Esophagus squamous epithelium (tissue), 5 donors: ENCODE measurements around the gene SYCE3. TPM values are rescaled to one million over a fixed set of nuclear protein-coding genes. Genes with fewer than 3 reads are reported as not detected.

Source experiments
- DNase-seq: peaks from one replicate; lab custom pipeline; 2025; lab: John Stamatoyannopoulos, UW
- H3K27ac ChIP-seq, 4 donors: fragments of 200-600 bp; sonication (generic); one replicate each; pipeline ENCODE4 v1.5.1; 2016 to 2019; ENCODE audit warnings: mild to moderate bottlenecking in 1 of 4
- H3K27me3 ChIP-seq, 4 donors: fragments of 200-600 bp; sonication (generic); 1 replicate in 3 of 4; 2 replicates in 1 of 4; pipeline versions ENCODE4 v1.5.1 to v1.6.0; 2017 to 2021; ENCODE audit warnings: antibody characterized with exemption in 1 of 4
- H3K36me3 ChIP-seq, 3 donors: fragments of 200-600 bp; sonication (generic); one replicate each; pipeline ENCODE4 v1.5.1; 2016 to 2019
- H3K4me1 ChIP-seq, 3 donors: fragments of 200-600 bp; sonication (generic); one replicate each; pipeline ENCODE4 v1.5.1; 2017 to 2019
- H3K4me3 ChIP-seq, 4 donors: fragments of 200-600 bp; sonication (generic); 1 replicate in 3 of 4; 2 replicates in 1 of 4; pipeline ENCODE4 v1.5.1; 2016 to 2019; ENCODE audit warnings: mild to moderate bottlenecking in 2 of 4, moderate library complexity in 1 of 4
- H3K9me3 ChIP-seq, 3 donors: fragments of 200-600 bp; sonication (generic); one replicate each; pipeline ENCODE4 v1.5.1; 2016 to 2019
- POLR2A ChIP-seq, 4 donors: fragments of 450-650 bp; IDR thresholded peaks; one replicate each; pipeline ENCODE4 v1.6.1; 2017; ENCODE audit warnings: antibody characterized with exemption in 4 of 4, mild to moderate bottlenecking in 4 of 4, moderate library complexity in 3 of 4
- WGBS, 2 donors: methylation state at CpG; one replicate each; pipeline ENCODE4 v1.1.5; 2018; 5-methylcytosine and 5-hydroxymethylcytosine counted together
- intact Hi-C: fragments of 100-400 bp; cut with DNase I; formaldehyde crosslinking; loops from one replicate; pipeline ENCODE4 v1.15.0; 2022
- total RNA-seq, 4 donors: library from RNA; depleted of rRNA; stranded (reverse); fragments of >200 nt; gene quantifications; one replicate each; pipeline ENCODE4 v1.1.0, GENCODE V29; 2016
- TF ChIP-seq, protein P1 (sequence below), 6 experiments: fragments of 450-650 bp in 4 of 6; fragments of 200-600 bp in 2 of 6; sonication (generic) in 2 of 6; IDR thresholded peaks; one replicate each; pipeline ENCODE4 v1.5.1; 2016 to 2019; ENCODE audit warnings: antibody characterized with exemption in 6 of 6, mild to moderate bottlenecking in 4 of 6, moderate library complexity in 4 of 6
- donor health status: DM: yes; HTN: yes; CAD: no.

SYCE3 gene
- total RNA-seq, 4 donors from 2014 or later, result 1.8 TPM; not detected in 3

- WGBS, 2 donors, result 0% methylated on average over 1 of the region's 23 CpGs; no CpG with 5 or more reads in 1 of the 2 donors
- no peak overlapping the region for H3K27ac ChIP-seq
- H3K9me3 ChIP-seq, result no peaks in the 10 kb centered on the region
- intact Hi-C loops, result no loop called here
- no peak for DNase-seq
- peak overlapping the region in 1 of 4 donors; percentile 53 for H3K4me3 ChIP-seq
- no peaks in the 10 kb centered on the region for H3K27me3 ChIP-seq
- TF ChIP-seq, protein P1, sequence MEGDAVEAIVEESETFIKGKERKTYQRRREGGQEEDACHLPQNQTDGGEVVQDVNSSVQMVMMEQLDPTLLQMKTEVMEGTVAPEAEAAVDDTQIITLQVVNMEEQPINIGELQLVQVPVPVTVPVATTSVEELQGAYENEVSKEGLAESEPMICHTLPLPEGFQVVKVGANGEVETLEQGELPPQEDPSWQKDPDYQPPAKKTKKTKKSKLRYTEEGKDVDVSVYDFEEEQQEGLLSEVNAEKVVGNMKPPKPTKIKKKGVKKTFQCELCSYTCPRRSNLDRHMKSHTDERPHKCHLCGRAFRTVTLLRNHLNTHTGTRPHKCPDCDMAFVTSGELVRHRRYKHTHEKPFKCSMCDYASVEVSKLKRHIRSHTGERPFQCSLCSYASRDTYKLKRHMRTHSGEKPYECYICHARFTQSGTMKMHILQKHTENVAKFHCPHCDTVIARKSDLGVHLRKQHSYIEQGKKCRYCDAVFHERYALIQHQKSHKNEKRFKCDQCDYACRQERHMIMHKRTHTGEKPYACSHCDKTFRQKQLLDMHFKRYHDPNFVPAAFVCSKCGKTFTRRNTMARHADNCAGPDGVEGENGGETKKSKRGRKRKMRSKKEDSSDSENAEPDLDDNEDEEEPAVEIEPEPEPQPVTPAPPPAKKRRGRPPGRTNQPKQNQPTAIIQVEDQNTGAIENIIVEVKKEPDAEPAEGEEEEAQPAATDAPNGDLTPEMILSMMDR (IDR thresholded peaks at IDR 0.05), result no peak
- TF ChIP-seq POLR2A (IDR thresholded peaks at IDR 0.05), result no peak
- H3K36me3 ChIP-seq, result peaks cover 0 to 62% (median 6%) of the 10 kb centered on the region in 3 donors
- H3K4me1 ChIP-seq, result peaks cover 13 to 30% (median 17%) of the 10 kb centered on the region in 3 donors
Measured at GRCh38 chr22:50577697-50577986, 14.9 kb upstream of the SYCE3 start.

GRCh38 chr22:50576806-50577696 is 14.3 kb upstream of the SYCE3 start:
- no peaks in the 10 kb centered on the region for H3K9me3 ChIP-seq
- no peak overlapping the region for H3K4me3 ChIP-seq
- H3K27me3 ChIP-seq, result no peaks in the 10 kb centered on the region
- no peak overlapping the region for H3K27ac ChIP-seq
- peaks cover 0 to 67% (median 6%) of the 10 kb centered on the region in 3 donors for H3K36me3 ChIP-seq
- intact Hi-C loops, result no loop called here
- H3K4me1 ChIP-seq, result peaks cover 13 to 29% (median 17%) of the 10 kb centered on the region in 3 donors
- WGBS, 2 donors, result 78 to 81% methylated on average over 11 to 17 of the region's 18 CpGs
- DNase-seq, result no peak
- no peak for TF ChIP-seq POLR2A (IDR thresholded peaks at IDR 0.05)
- TF ChIP-seq, protein P1 (IDR thresholded peaks at IDR 0.05), result no peak

- TF ChIP-seq, protein P1 (IDR thresholded peaks at IDR 0.05), result peak in 3 of 6 experiments; percentile 5 to 21 (median 9)
- no peak for TF ChIP-seq POLR2A (IDR thresholded peaks at IDR 0.05)
- intact Hi-C loops, result no loop called here
- Histone ChIP-seq H3K4me3 (no peak overlapping the region), H3K4me1 (peaks cover 4 to 19% (median 8%) of the 10 kb centered on the region in 3 donors), H3K9me3 (no peaks in the 10 kb centered on the region), H3K27me3 (no peaks in the 10 kb centered on the region), H3K36me3 (peaks cover 0 to 74% (median 3%) of the 10 kb centered on the region in 3 donors), H3K27ac (no peak overlapping the region)
- DNase-seq, result no peak
- WGBS, 2 donors, result 68 to 72% methylated on average over 4 to 5 of the region's 5 CpGs
Measured at GRCh38 chr22:50576070-50576469, 13.4 kb upstream of the SYCE3 start.

- intact Hi-C loops, result no loop called here
- peaks cover 3 to 17% (median 8%) of the 10 kb centered on the region in 3 donors for H3K4me1 ChIP-seq
- no peak for DNase-seq
- no peaks in the 10 kb centered on the region for H3K27me3 ChIP-seq
- TF ChIP-seq, protein P1 (IDR thresholded peaks at IDR 0.05), result no peak
- TF ChIP-seq POLR2A (IDR thresholded peaks at IDR 0.05), result no peak
- no peak overlapping the region for H3K27ac ChIP-seq
- H3K36me3 ChIP-seq, result peaks cover 0 to 74% (median 5%) of the 10 kb centered on the region in 3 donors
- no peaks in the 10 kb centered on the region for H3K9me3 ChIP-seq
- WGBS, 2 donors, result 89 to 96% methylated on average over 7 of the region's 8 CpGs
- H3K4me3 ChIP-seq, result no peak overlapping the region
Measured at GRCh38 chr22:50575426-50575941, 12.8 kb upstream of the SYCE3 start.

DNA sequence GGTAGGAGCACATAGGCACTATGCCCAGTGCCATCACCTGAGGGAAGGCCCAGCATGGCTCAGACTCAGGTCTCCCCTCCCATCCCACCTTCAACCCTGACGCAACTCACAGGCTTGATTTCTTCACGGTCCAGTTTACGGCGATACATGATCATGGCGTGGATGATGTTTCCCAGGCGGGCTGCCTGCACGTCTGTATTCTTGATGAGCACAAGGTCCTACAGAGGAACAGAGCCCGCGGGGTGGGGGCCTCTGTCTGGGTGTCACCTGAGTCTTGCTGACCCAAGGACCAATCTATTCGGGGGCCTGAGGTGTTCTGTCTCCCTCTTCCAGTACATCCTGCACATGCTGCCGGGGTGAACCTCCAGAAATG is 11.7 kb upstream of the SYCE3 start:
- no peak for DNase-seq
- WGBS, 2 donors, result 78 to 84% methylated on average over 6 to 10 of the region's 11 CpGs
- TF ChIP-seq, protein P1 (IDR thresholded peaks at IDR 0.05), result no peak
- TF ChIP-seq POLR2A (IDR thresholded peaks at IDR 0.05), result no peak
- Histone ChIP-seq H3K4me1 (peaks cover 3 to 15% (median 8%) of the 10 kb centered on the region in 3 donors), H3K27me3 (no peaks in the 10 kb centered on the region), H3K36me3 (peaks cover 6 to 74% (median 6%) of the 10 kb centered on the region in 3 donors), H3K27ac (no peak overlapping the region), H3K9me3 (no peaks in the 10 kb centered on the region), H3K4me3 (no peak overlapping the region)
- intact Hi-C loops, result no loop called here
